HepG2 (cell line): ENCODE results near the gene TBX6. TPM values are rescaled to one million over a fixed set of nuclear protein-coding genes. Genes with fewer than 3 reads are reported as not detected.
A peak's percentile ranks its signal among the peaks of the same experiment; 100 is the strongest.

Experiments used
- FOXA1 ChIP-seq, 2 experiments: fragments of 450-650 bp in 1 of 2; sonication (generic) in 1 of 2; formaldehyde crosslinking in 1 of 2; IDR thresholded peaks; 2 replicates each; pipeline versions ENCODE4 v1.4.0 to v1.6.1; 2016 to 2020; ENCODE audit warnings: missing genetic modification reagents in 1 of 2
- GABPA ChIP-seq, 2 experiments: IDR thresholded peaks; 2 replicates each; pipeline ENCODE4 v1.6.1; 2011 to 2016; ENCODE audit warnings: low read depth in 2 of 2, low read length in 1 of 2, missing biosample characterization in 1 of 2, missing genetic modification characterization in 1 of 2
- GMEB2 ChIP-seq: IDR thresholded peaks from 2 replicates; pipeline ENCODE4 v1.6.1; 2016; ENCODE audit warnings: missing biosample characterization, missing genetic modification reagents, low read depth
- HIC2 ChIP-seq: sonication (generic); formaldehyde crosslinking; IDR thresholded peaks from 2 replicates; pipeline ENCODE4 v1.9.0; 2022; ENCODE audit warnings: low read depth, missing genetic modification reagents
- HOXA5 ChIP-seq: sonication (generic); formaldehyde crosslinking; IDR thresholded peaks from 2 replicates; pipeline ENCODE4 v1.4.0; 2020; ENCODE audit warnings: missing genetic modification reagents
- MTF1 ChIP-seq: sonication (generic); formaldehyde crosslinking; IDR thresholded peaks from 2 replicates; pipeline ENCODE4 v1.5.0; 2020; ENCODE audit warnings: missing genetic modification reagents
- MZF1 ChIP-seq: sonication (generic); formaldehyde crosslinking; IDR thresholded peaks from 2 replicates; pipeline ENCODE4 v1.8.1; 2023; ENCODE audit warnings: mild to moderate bottlenecking, missing genetic modification reagents, borderline replicate concordance
- PCBP2 ChIP-seq: fragments of 200-400 bp; formaldehyde crosslinking; optimal IDR thresholded peaks from 2 replicates; pipeline ENCODE3; 2018; ENCODE audit warnings: low read length, low read depth; ENCODE audit not compliant: poor library complexity, severe bottlenecking
- PRPF4 ChIP-seq: fragments of 200-400 bp; formaldehyde crosslinking; IDR thresholded peaks from 2 replicates; pipeline ENCODE4 v1.6.1; 2016; ENCODE audit warnings: low read length, low read depth; ENCODE audit not compliant: poor library complexity, severe bottlenecking
- RBM22 ChIP-seq: fragments of 200-400 bp; formaldehyde crosslinking; optimal IDR thresholded peaks from 2 replicates; pipeline ENCODE3; 2017; ENCODE audit warnings: mild to moderate bottlenecking, low read length, moderate library complexity
- TFDP1 ChIP-seq: IDR thresholded peaks from 2 replicates; pipeline ENCODE4 v1.6.1; 2016; ENCODE audit warnings: missing compliant biosample characterization, missing genetic modification reagents, borderline replicate concordance
- YEATS4 ChIP-seq: sonication (generic); formaldehyde crosslinking; IDR thresholded peaks from 2 replicates; pipeline ENCODE4 v1.4.0; 2020; ENCODE audit warnings: missing genetic modification reagents, borderline replicate concordance
- ZFP91 ChIP-seq: sonication (generic); formaldehyde crosslinking; IDR thresholded peaks from 2 replicates; pipeline ENCODE4 v1.9.0; 2022; ENCODE audit warnings: missing genetic modification reagents, mild to moderate bottlenecking, borderline replicate concordance
- ZNF12 ChIP-seq: sonication (generic); formaldehyde crosslinking; IDR thresholded peaks from 2 replicates; pipeline ENCODE4 v1.5.0; 2020; ENCODE audit warnings: missing genetic modification reagents
- ZNF18 ChIP-seq: sonication (generic); formaldehyde crosslinking; IDR thresholded peaks from 2 replicates; pipeline ENCODE4 v1.8.0; 2022; ENCODE audit warnings: mild to moderate bottlenecking, missing genetic modification reagents; ENCODE audit not compliant: insufficient replicate concordance
- ZNF335 ChIP-seq: sonication (generic); formaldehyde crosslinking; IDR thresholded peaks from 2 replicates; pipeline ENCODE4 v1.4.0; 2020; ENCODE audit warnings: missing genetic modification reagents
- ZNF552 ChIP-seq: sonication (generic); formaldehyde crosslinking; IDR thresholded peaks from 2 replicates; pipeline ENCODE4 v1.9.0; 2022; ENCODE audit warnings: missing genetic modification reagents, mild to moderate bottlenecking, borderline replicate concordance
- ZNF639 ChIP-seq: conservative IDR thresholded peaks from 2 replicates; pipeline ENCODE4 v1.6.1; 2018; ENCODE audit warnings: missing genetic modification reagents
- polyA plus RNA-seq, 8 experiments: library from polyadenylated mRNA; depleted of rRNA in 3 of 8; stranded (reverse) in 7 of 8; unstranded in 1 of 8; fragments of >200 nt; fragmentation: Illumina TruSeq in 4 of 8; extraction: Trizol in 4 of 8; gene quantifications; 2 replicates each; pipeline versions ENCODE4 v1.2.1 to v1.2.3, GENCODE V29; 2011 to 2016; ENCODE audit warnings: low read depth in 4 of 8, missing spikeins in 1 of 8, mixed read lengths in 1 of 8; ENCODE audit not compliant: insufficient read depth in 1 of 8
- total RNA-seq, 5 experiments: library from RNA; depleted of rRNA; stranded (reverse); fragments of >200 nt; fragmentation: Illumina TruSeq; extraction: Trizol; gene quantifications; 2 replicates each; pipeline ENCODE4 v1.2.3, GENCODE V29; 2016; ENCODE audit warnings: low read depth in 1 of 5

The TBX6 gene
- total and polyA plus RNA-seq, 2 of the 13 experiments (the other 11 are each of a cell fraction or from before 2014, with no cell fraction given) = 0.24 to 0.42 TPM

GRCh38 chr16:30091474-30092372 is at the start of gene TBX6 (continued):
- TF ChIP-seq ZNF18 (CRISPR knock-in tag) = peak; percentile 47
- TF ChIP-seq TFDP1 (CRISPR knock-in tag) = peak; percentile 83; the same call in 1 of the 2 replicates
- peak; percentile 80 for TF ChIP-seq YEATS4 (CRISPR knock-in tag)
- no peak for TF ChIP-seq MTF1 (CRISPR knock-in tag)
- TF ChIP-seq RBM22 = no peak
- peak; percentile 58 for TF ChIP-seq GABPA (IDR thresholded peaks at IDR 0.05; ENCODE audit: low read depth, low read length)
- TF ChIP-seq GABPA (CRISPR knock-in tag; IDR thresholded peaks at IDR 0.05; ENCODE audit: low read depth) = peak; percentile 79
- no peak for TF ChIP-seq ZNF335 (CRISPR knock-in tag)
- no peak for TF ChIP-seq PRPF4
- TF ChIP-seq ZFP91 (CRISPR knock-in tag) = peak; percentile 96; the same call in 1 of the 2 replicates
- no peak for TF ChIP-seq MZF1 (CRISPR knock-in tag)
- peak; percentile 73; the same call in 1 of the 2 replicates for TF ChIP-seq GMEB2 (CRISPR knock-in tag)
- TF ChIP-seq ZNF552 (CRISPR knock-in tag) = no peak
- TF ChIP-seq PCBP2 = no peak
- TF ChIP-seq HOXA5 (CRISPR knock-in tag) = no peak; the same call in 1 of the 2 replicates
- no peak for TF ChIP-seq ZNF639
- no peak for TF ChIP-seq HIC2
- TF ChIP-seq ZNF12 (CRISPR knock-in tag) = no peak
- no peak for TF ChIP-seq FOXA1 (IDR thresholded peaks at IDR 0.05)
- TF ChIP-seq FOXA1 (CRISPR knock-in tag; IDR thresholded peaks at IDR 0.05) = peak; percentile 48
